ENCODE data around the gene RYR2. TPM values are rescaled to one million over a fixed set of nuclear protein-coding genes. Genes with fewer than 3 reads are reported as not detected.

The RYR2 gene
- total RNA-seq, 1 donor from 2014 or later: 15.2 TPM

GRCh38 chr1:237527761-237528160 lies 485.8 kb downstream of the RYR2 start:
- H3K27me3 ChIP-seq: no peaks in the 10 kb centered on the region
- TF ChIP-seq CTCF (IDR thresholded peaks at IDR 0.05): no peak
- H3K36me3 ChIP-seq: peaks cover 2 to 4% of the 10 kb centered on the region in 2 donors
- DNase-seq (ENCODE audit: low spot score in 2 of 2): no peak
- no peak overlapping the region for H3K27ac ChIP-seq
- H3K9me3 ChIP-seq: no peaks in the 10 kb centered on the region
- H3K4me1 ChIP-seq: no peaks in the 10 kb centered on the region
- intact Hi-C loops (cut with DNase I): no loop called here
- no peak overlapping the region for H3K4me3 ChIP-seq

- H3K27me3 ChIP-seq: no peaks in the 10 kb centered on the region
- peaks cover under 1 to 4% of the 10 kb centered on the region in 2 donors for H3K36me3 ChIP-seq
- no peak for TF ChIP-seq CTCF (IDR thresholded peaks at IDR 0.05)
- no peaks in the 10 kb centered on the region for H3K4me1 ChIP-seq
- no peak overlapping the region for H3K4me3 ChIP-seq
- intact Hi-C loops (cut with DNase I): no loop called here
- no peaks in the 10 kb centered on the region for H3K9me3 ChIP-seq
- no peak for DNase-seq (ENCODE audit: low spot score in 2 of 2)
- no peak overlapping the region for H3K27ac ChIP-seq
These were observed 486.6 kb downstream of the RYR2 start for GRCh38 chr1:237528545-237528944.

- H3K9me3 ChIP-seq: no peaks in the 10 kb centered on the region
- H3K4me3 ChIP-seq: no peak overlapping the region
- TF ChIP-seq CTCF (IDR thresholded peaks at IDR 0.05): no peak
- H3K4me1 ChIP-seq: no peaks in the 10 kb centered on the region
- H3K27ac ChIP-seq: no peak overlapping the region
- H3K27me3 ChIP-seq: no peaks in the 10 kb centered on the region
- intact Hi-C loops (cut with DNase I): no loop called here
- H3K36me3 ChIP-seq: no peaks in the 10 kb centered on the region
- no peak for DNase-seq (ENCODE audit: low spot score in 2 of 2)
These were observed 497.1 kb downstream of the RYR2 start for GRCh38 chr1:237539055-237539454.

GRCh38 chr1:237542525-237543418 lies 500.8 kb downstream of the RYR2 start:
- Histone ChIP-seq H3K4me1 (no peaks in the 10 kb centered on the region), H3K27ac (no peak overlapping the region)
- intact Hi-C loops (cut with DNase I): no loop called here

GRCh38 chr1:237553078-237553477 lies 511.1 kb downstream of the RYR2 start:
- intact Hi-C loops (cut with DNase I): no loop called here
- no peak for DNase-seq (ENCODE audit: low spot score in 2 of 2)

More at GRCh38 chr1:237542525-237543418, 500.8 kb downstream of the RYR2 start:
- H3K27me3 ChIP-seq: no peaks in the 10 kb centered on the region
- no peak overlapping the region for H3K4me3 ChIP-seq
- H3K9me3 ChIP-seq: no peaks in the 10 kb centered on the region
- no peak for DNase-seq (ENCODE audit: low spot score in 2 of 2)
- no peak for TF ChIP-seq CTCF (IDR thresholded peaks at IDR 0.05)
- H3K36me3 ChIP-seq: no peaks in the 10 kb centered on the region

More at GRCh38 chr1:237553078-237553477, 511.1 kb downstream of the RYR2 start:
- TF ChIP-seq CTCF (IDR thresholded peaks at IDR 0.05): no peak
- no peak overlapping the region for H3K4me3 ChIP-seq
- H3K9me3 ChIP-seq: no peaks in the 10 kb centered on the region
- H3K36me3 ChIP-seq: no peaks in the 10 kb centered on the region
- no peak overlapping the region for H3K27ac ChIP-seq
- H3K4me1 ChIP-seq: no peaks in the 10 kb centered on the region
- H3K27me3 ChIP-seq: no peaks in the 10 kb centered on the region
